HepG2 (cell line): ENCODE data around the gene ETV5.

Source experiments
- BHLHE40 ChIP-seq: IDR thresholded peaks from 2 replicates; pipeline ENCODE4 v1.6.1; 2011; ENCODE audit warnings: low read length, improper control_type of control experiment
- BRCA1 ChIP-seq: sonication (generic); formaldehyde crosslinking; IDR thresholded peaks from 2 replicates; pipeline ENCODE4 v1.4.0; 2020; ENCODE audit warnings: missing genetic modification reagents
- MIER3 ChIP-seq: IDR thresholded peaks from 2 replicates; pipeline ENCODE4 v1.6.1; 2016; ENCODE audit warnings: missing compliant biosample characterization, borderline replicate concordance
- NKX3-1 ChIP-seq: sonication (generic); formaldehyde crosslinking; IDR thresholded peaks from 2 replicates; pipeline ENCODE4 v1.5.0; 2020; ENCODE audit warnings: missing genetic modification reagents
- NR1H2 ChIP-seq: sonication (generic); formaldehyde crosslinking; IDR thresholded peaks from 2 replicates; pipeline ENCODE4 v1.8.1; 2022; ENCODE audit warnings: low read depth, missing genetic modification reagents, borderline replicate concordance
- TAF1 ChIP-seq: sonication (generic); formaldehyde crosslinking; IDR thresholded peaks from 2 replicates; pipeline ENCODE4 v1.4.0; 2020; ENCODE audit warnings: missing genetic modification reagents
- ZFAT ChIP-seq: sonication (generic); formaldehyde crosslinking; conservative IDR thresholded peaks from 2 replicates; pipeline ENCODE4 v1.8.1; 2023; ENCODE audit warnings: missing genetic modification reagents, inconsistent platforms
- ZNF737 ChIP-seq: sonication (generic); formaldehyde crosslinking; IDR thresholded peaks from 2 replicates; pipeline ENCODE4 v1.5.0; 2020; ENCODE audit warnings: missing genetic modification reagents, mild to moderate bottlenecking, borderline replicate concordance
- TF ChIP-seq, protein P1 (sequence below): IDR thresholded peaks from 2 replicates; pipeline ENCODE4 v1.6.1; 2016; ENCODE audit warnings: low read depth
- TF ChIP-seq, protein P2 (sequence below): IDR thresholded peaks from 2 replicates; pipeline ENCODE4 v1.6.1; 2012; ENCODE audit warnings: low read length, improper control_type of control experiment
- TF ChIP-seq, protein P3 (sequence below): sonication (generic); formaldehyde crosslinking; IDR thresholded peaks from 2 replicates; pipeline ENCODE4 v1.4.0; 2020; ENCODE audit warnings: missing genetic modification reagents, borderline replicate concordance
- TF ChIP-seq, protein P4 (sequence below): sonication (generic); formaldehyde crosslinking; IDR thresholded peaks from 2 replicates; pipeline ENCODE4 v1.5.0; 2020; ENCODE audit warnings: mild to moderate bottlenecking, missing genetic modification reagents, moderate library complexity

DNA sequence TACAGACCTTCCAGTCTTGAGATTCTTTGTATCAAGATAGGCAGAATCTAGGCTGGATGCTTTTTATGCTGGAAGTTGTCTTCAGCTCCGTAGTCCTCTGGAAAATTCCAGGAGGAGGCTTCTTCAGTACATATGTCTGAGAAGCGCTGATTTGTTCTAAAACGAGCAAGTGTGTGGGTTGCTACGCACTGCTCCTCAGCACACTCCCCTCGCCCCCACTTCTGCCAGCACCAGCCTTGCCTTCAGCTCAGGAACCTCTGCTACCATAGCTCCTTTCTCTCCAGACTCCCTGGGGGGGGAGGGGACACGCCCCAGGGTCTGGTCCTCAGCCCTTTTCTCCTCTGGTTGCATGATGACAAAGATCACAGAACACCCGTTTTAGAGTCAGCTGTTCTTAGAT lies 95.6 kb downstream of the ETV5 start:
- TF ChIP-seq BHLHE40 (no peak), NKX3-1 (CRISPR knock-in tag) (no peak), TAF1 (CRISPR knock-in tag) (no peak), ZFAT (CRISPR knock-in tag) (no peak), BRCA1 (CRISPR knock-in tag) (no peak), MIER3 (CRISPR knock-in tag) (no peak), ZNF737 (CRISPR knock-in tag) (no peak), NR1H2 (CRISPR knock-in tag) (no peak)
- TF ChIP-seq, protein P1, sequence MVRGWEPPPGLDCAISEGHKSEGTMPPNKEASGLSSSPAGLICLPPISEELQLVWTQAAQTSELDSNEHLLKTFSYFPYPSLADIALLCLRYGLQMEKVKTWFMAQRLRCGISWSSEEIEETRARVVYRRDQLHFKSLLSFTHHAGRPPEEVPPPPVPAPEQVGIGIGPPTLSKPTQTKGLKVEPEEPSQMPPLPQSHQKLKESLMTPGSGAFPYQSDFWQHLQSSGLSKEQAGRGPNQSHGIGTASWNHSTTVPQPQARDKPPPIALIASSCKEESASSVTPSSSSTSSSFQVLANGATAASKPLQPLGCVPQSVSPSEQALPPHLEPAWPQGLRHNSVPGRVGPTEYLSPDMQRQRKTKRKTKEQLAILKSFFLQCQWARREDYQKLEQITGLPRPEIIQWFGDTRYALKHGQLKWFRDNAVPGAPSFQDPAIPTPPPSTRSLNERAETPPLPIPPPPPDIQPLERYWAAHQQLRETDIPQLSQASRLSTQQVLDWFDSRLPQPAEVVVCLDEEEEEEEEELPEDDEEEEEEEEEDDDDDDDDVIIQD (CRISPR knock-in tag) = no peak
- TF ChIP-seq, protein P2, sequence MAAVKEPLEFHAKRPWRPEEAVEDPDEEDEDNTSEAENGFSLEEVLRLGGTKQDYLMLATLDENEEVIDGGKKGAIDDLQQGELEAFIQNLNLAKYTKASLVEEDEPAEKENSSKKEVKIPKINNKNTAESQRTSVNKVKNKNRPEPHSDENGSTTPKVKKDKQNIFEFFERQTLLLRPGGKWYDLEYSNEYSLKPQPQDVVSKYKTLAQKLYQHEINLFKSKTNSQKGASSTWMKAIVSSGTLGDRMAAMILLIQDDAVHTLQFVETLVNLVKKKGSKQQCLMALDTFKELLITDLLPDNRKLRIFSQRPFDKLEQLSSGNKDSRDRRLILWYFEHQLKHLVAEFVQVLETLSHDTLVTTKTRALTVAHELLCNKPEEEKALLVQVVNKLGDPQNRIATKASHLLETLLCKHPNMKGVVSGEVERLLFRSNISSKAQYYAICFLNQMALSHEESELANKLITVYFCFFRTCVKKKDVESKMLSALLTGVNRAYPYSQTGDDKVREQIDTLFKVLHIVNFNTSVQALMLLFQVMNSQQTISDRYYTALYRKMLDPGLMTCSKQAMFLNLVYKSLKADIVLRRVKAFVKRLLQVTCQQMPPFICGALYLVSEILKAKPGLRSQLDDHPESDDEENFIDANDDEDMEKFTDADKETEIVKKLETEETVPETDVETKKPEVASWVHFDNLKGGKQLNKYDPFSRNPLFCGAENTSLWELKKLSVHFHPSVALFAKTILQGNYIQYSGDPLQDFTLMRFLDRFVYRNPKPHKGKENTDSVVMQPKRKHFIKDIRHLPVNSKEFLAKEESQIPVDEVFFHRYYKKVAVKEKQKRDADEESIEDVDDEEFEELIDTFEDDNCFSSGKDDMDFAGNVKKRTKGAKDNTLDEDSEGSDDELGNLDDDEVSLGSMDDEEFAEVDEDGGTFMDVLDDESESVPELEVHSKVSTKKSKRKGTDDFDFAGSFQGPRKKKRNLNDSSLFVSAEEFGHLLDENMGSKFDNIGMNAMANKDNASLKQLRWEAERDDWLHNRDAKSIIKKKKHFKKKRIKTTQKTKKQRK = no peak
- TF ChIP-seq, protein P3, sequence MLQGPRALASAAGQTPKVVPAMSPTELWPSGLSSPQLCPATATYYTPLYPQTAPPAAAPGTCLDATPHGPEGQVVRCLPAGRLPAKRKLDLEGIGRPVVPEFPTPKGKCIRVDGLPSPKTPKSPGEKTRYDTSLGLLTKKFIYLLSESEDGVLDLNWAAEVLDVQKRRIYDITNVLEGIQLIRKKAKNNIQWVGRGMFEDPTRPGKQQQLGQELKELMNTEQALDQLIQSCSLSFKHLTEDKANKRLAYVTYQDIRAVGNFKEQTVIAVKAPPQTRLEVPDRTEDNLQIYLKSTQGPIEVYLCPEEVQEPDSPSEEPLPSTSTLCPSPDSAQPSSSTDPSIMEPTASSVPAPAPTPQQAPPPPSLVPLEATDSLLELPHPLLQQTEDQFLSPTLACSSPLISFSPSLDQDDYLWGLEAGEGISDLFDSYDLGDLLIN (CRISPR knock-in tag) = no peak
- TF ChIP-seq, protein P4, sequence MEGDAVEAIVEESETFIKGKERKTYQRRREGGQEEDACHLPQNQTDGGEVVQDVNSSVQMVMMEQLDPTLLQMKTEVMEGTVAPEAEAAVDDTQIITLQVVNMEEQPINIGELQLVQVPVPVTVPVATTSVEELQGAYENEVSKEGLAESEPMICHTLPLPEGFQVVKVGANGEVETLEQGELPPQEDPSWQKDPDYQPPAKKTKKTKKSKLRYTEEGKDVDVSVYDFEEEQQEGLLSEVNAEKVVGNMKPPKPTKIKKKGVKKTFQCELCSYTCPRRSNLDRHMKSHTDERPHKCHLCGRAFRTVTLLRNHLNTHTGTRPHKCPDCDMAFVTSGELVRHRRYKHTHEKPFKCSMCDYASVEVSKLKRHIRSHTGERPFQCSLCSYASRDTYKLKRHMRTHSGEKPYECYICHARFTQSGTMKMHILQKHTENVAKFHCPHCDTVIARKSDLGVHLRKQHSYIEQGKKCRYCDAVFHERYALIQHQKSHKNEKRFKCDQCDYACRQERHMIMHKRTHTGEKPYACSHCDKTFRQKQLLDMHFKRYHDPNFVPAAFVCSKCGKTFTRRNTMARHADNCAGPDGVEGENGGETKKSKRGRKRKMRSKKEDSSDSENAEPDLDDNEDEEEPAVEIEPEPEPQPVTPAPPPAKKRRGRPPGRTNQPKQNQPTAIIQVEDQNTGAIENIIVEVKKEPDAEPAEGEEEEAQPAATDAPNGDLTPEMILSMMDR (CRISPR knock-in tag) = no peak
